NT2/D1 (cell line): ENCODE results near the gene QSOX2.
A peak's percentile ranks its signal among the peaks of the same experiment; 100 is the strongest.

Experiments used
- DNase-seq: peaks from one replicate; pipeline ENCODE4 v3.0.0-alpha.2; 2011; ENCODE audit warnings: low read depth, low spot score
- H3K27me3 ChIP-seq: 2 replicates; pipeline ENCODE4 v1.6.0; 2011; ENCODE audit warnings: mild to moderate bottlenecking; ENCODE audit not compliant: insufficient read length, insufficient read depth
- H3K36me3 ChIP-seq: 2 replicates; pipeline ENCODE4 v1.6.1; 2011; ENCODE audit warnings: mild to moderate bottlenecking, low read length, mixed read lengths; ENCODE audit not compliant: insufficient read depth, insufficient read length
- H3K4me1 ChIP-seq: 2 replicates; pipeline ENCODE4 v1.5.1; 2011; ENCODE audit not compliant: insufficient read depth, insufficient read length
- H3K4me3 ChIP-seq: 2 replicates; pipeline ENCODE4 v1.5.1; 2011; ENCODE audit warnings: low read depth; ENCODE audit not compliant: insufficient read length
- H3K9ac ChIP-seq: 2 replicates; pipeline ENCODE4 v1.6.0; 2011; ENCODE audit warnings: low read depth; ENCODE audit not compliant: insufficient read length
- H3K9me3 ChIP-seq: 2 replicates; pipeline ENCODE4 v1.5.1; 2011; ENCODE audit warnings: mild to moderate bottlenecking, low read length; ENCODE audit not compliant: insufficient read depth
- SUZ12 ChIP-seq: IDR thresholded peaks from 2 replicates; pipeline ENCODE4 v1.6.1; 2011; ENCODE audit not compliant: insufficient read length, insufficient read depth; ENCODE audit errors: extremely low read depth
- YY1 ChIP-seq: IDR thresholded peaks from 2 replicates; pipeline ENCODE4 v1.6.1; 2011; ENCODE audit not compliant: insufficient read length, insufficient read depth
- ZNF274 ChIP-seq: IDR thresholded peaks from 2 replicates; pipeline ENCODE4 v1.6.1; 2011; ENCODE audit warnings: mild to moderate bottlenecking, low read depth, low read length

Gene QSOX2

DNA sequence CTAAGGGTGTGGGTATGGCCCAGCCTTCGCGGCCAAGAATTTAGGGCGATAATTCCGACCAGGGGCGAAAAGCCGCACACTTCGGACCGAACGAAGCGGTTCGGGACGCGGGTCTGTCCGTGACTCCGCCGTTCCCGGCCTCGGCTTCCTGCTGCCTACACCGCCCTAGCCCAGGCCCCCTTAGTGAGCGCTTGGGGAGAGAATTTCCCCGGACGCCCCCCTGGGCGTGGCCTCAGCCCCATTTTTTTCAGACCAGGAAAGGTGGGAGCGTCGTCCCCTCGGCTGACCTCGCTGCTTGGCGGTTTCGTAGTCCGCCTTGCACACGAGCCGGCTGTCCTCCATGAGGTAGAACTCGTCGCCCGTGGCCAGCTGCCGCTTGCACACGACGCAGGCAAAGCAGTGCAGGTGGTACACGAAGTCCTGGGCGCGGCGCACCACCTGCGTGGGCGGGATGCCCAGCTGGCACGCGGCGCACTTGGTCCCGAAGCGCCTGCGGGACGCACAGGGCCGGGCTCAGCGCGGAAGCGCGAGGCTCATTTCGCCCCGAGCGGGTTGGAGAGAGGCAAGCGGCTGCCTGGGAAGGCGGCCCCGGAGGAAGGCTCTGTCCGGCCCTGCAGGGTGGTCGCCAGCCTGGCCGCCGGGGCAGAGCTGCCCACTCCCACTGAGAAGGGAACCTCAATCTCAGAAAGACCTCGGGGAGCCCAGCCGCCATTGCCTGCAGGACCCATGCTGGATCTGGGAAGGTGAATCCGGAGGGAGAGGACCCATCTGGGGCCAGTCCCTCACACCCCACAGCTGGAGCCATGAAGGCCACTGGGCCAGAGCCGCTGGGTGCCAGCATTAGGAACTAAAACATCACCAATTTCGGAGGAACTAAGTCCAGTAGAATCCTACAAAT lies 46.0 kb downstream of the QSOX2 start:
- Histone ChIP-seq H3K9me3 (no peaks in the 10 kb centered on the region), H3K9ac (no peak overlapping the region), H3K4me1 (peaks cover 31% of the 10 kb centered on the region), H3K36me3 (no peaks in the 10 kb centered on the region), H3K4me3 (no peak overlapping the region), H3K27me3 (peaks cover 98% of the 10 kb centered on the region)
- DNase-seq = no peak
- TF ChIP-seq SUZ12 (no peak), YY1 (no peak), ZNF274 (no peak)

DNA sequence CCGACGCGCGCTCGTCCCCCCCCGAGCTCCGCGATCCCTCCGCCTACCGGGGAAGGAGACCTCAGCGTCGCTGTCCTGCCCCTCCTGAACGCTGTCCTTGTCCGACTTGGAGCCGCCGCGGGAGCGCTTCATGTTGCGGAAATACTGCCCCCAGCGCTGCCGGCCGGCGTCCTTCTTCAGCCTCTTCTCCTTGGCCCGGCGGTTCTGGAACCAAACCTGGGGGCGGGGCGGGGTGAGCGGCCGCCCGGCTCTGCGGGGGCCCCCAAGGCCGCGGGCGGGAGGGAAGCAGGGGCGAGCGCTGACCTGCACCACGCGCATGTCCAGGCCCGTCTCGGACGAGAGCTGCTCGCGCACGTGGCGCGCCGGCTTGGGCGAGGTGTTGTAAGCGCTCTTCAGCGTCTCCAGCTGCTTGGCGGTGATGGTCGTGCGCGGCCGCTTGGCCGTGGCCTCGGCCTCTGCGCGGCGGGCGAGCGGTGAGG lies 47.0 kb downstream of the QSOX2 start:
- H3K4me1 ChIP-seq = peaks cover 27% of the 10 kb centered on the region
- no peak for DNase-seq
- no peaks in the 10 kb centered on the region for H3K9me3 ChIP-seq
- H3K36me3 ChIP-seq = no peaks in the 10 kb centered on the region
- H3K9ac ChIP-seq = no peak overlapping the region
- TF ChIP-seq ZNF274 (no peak), YY1 (no peak), SUZ12 (no peak)
- H3K4me3 ChIP-seq = peak overlapping the region; percentile 15
- peaks cover 98% of the 10 kb centered on the region for H3K27me3 ChIP-seq

- peak overlapping the region; percentile 50 for H3K9ac ChIP-seq
- H3K27me3 ChIP-seq = peaks cover 97% of the 10 kb centered on the region
- H3K9me3 ChIP-seq = no peaks in the 10 kb centered on the region
- no peak for DNase-seq
- H3K4me1 ChIP-seq = peaks cover 27% of the 10 kb centered on the region
- peak overlapping the region; percentile 15 for H3K4me3 ChIP-seq
- H3K36me3 ChIP-seq = no peaks in the 10 kb centered on the region
- TF ChIP-seq YY1 = no peak
- TF ChIP-seq ZNF274 = no peak
- TF ChIP-seq SUZ12 = no peak
Observed at GRCh38 chr9:136197930-136198604, 47.5 kb downstream of the QSOX2 start.

- TF ChIP-seq YY1 (no peak), SUZ12 (no peak), ZNF274 (no peak)
- no peak for DNase-seq
- Histone ChIP-seq H3K9ac (no peak overlapping the region), H3K36me3 (no peaks in the 10 kb centered on the region), H3K4me3 (no peak overlapping the region), H3K4me1 (peaks cover 24% of the 10 kb centered on the region), H3K9me3 (no peaks in the 10 kb centered on the region), H3K27me3 (peaks cover 98% of the 10 kb centered on the region)
Observed at GRCh38 chr9:136197084-136197875, 48.3 kb downstream of the QSOX2 start.

GRCh38 chr9:136196404-136197083 lies 49.1 kb downstream of the QSOX2 start:
- Histone ChIP-seq H3K9ac (no peak overlapping the region), H3K9me3 (no peaks in the 10 kb centered on the region), H3K4me1 (peaks cover 24% of the 10 kb centered on the region), H3K4me3 (no peak overlapping the region), H3K36me3 (no peaks in the 10 kb centered on the region), H3K27me3 (peaks cover 98% of the 10 kb centered on the region)
- no peak for DNase-seq
- TF ChIP-seq YY1 = no peak
- TF ChIP-seq ZNF274 = no peak
- TF ChIP-seq SUZ12 = no peak

- no peak for TF ChIP-seq ZNF274
- TF ChIP-seq YY1 = no peak
- no peak for TF ChIP-seq SUZ12
- Histone ChIP-seq H3K9ac (no peak overlapping the region), H3K36me3 (no peaks in the 10 kb centered on the region), H3K27me3 (peaks cover 95% of the 10 kb centered on the region), H3K4me1 (peaks cover 31% of the 10 kb centered on the region), H3K9me3 (no peaks in the 10 kb centered on the region), H3K4me3 (no peak overlapping the region)
- DNase-seq = no peak
Observed at GRCh38 chr9:136194540-136194939, 51.1 kb downstream of the QSOX2 start.
